ENCODE data around the gene SEMA6A.

Gene SEMA6A

GRCh38 chr5:116514421-116514970 is 60.1 kb downstream of the SEMA6A start:
- WGBS, 2 experiments: 92 to 94% methylated on average over 2 of the region's 2 CpGs
- Histone ChIP-seq H3K4me1 (ENCODE audit: control insufficient read depth, insufficient read depth, low read length) (peaks cover 15% of the 10 kb centered on the region), H3K4me3 (ENCODE audit: insufficient read depth, low read depth, low read length) (no peak overlapping the region), H3K36me3 (ENCODE audit: control insufficient read depth, insufficient read depth, low read length) (no peaks in the 10 kb centered on the region), H3K27me3 (ENCODE audit: control insufficient read depth, insufficient read depth, low read length, poor library complexity, severe bottlenecking) (no peaks in the 10 kb centered on the region), H3K27ac (ENCODE audit: insufficient read depth, low read depth, low read length, poor library complexity, severe bottlenecking) (no peak overlapping the region), H3K9me3 (ENCODE audit: control insufficient read depth, low read length) (no peaks in the 10 kb centered on the region)

- Histone ChIP-seq H3K36me3 (ENCODE audit: control insufficient read depth, insufficient read depth, low read length) (no peaks in the 10 kb centered on the region), H3K27ac (ENCODE audit: insufficient read depth, low read depth, low read length, poor library complexity, severe bottlenecking) (no peak overlapping the region), H3K4me1 (ENCODE audit: control insufficient read depth, insufficient read depth, low read length) (peaks cover 15% of the 10 kb centered on the region), H3K4me3 (ENCODE audit: insufficient read depth, low read depth, low read length) (no peak overlapping the region), H3K9me3 (ENCODE audit: control insufficient read depth, low read length) (no peaks in the 10 kb centered on the region), H3K27me3 (ENCODE audit: control insufficient read depth, insufficient read depth, low read length, poor library complexity, severe bottlenecking) (no peaks in the 10 kb centered on the region)
- WGBS, 2 experiments: 79 to 100% methylated on average over 1 of the region's 1 CpG
These were observed 64.1 kb downstream of the SEMA6A start for GRCh38 chr5:116510517-116510916.

- Histone ChIP-seq H3K4me1 (ENCODE audit: control insufficient read depth, insufficient read depth, low read length) (peaks cover 18% of the 10 kb centered on the region), H3K27ac (ENCODE audit: insufficient read depth, low read depth, low read length, poor library complexity, severe bottlenecking) (no peak overlapping the region), H3K27me3 (ENCODE audit: control insufficient read depth, insufficient read depth, low read length, poor library complexity, severe bottlenecking) (no peaks in the 10 kb centered on the region), H3K36me3 (ENCODE audit: control insufficient read depth, insufficient read depth, low read length) (no peaks in the 10 kb centered on the region), H3K4me3 (ENCODE audit: insufficient read depth, low read depth, low read length) (no peak overlapping the region), H3K9me3 (ENCODE audit: control insufficient read depth, low read length) (no peaks in the 10 kb centered on the region)
- 85 to 86% methylated on average over 6 of the region's 6 CpGs for WGBS, 2 experiments
These were observed 65.0 kb downstream of the SEMA6A start for GRCh38 chr5:116509483-116510244.

- 92 to 93% methylated on average over 5 to 6 of the region's 6 CpGs for WGBS, 2 experiments
- Histone ChIP-seq H3K27ac (ENCODE audit: insufficient read depth, low read depth, low read length, poor library complexity, severe bottlenecking) (no peak overlapping the region), H3K4me3 (ENCODE audit: insufficient read depth, low read depth, low read length) (no peak overlapping the region)
These were observed 65.8 kb downstream of the SEMA6A start for GRCh38 chr5:116508835-116509234.

GRCh38 chr5:116507941-116508655 is 66.5 kb downstream of the SEMA6A start:
- no peak overlapping the region for H3K4me3 ChIP-seq (ENCODE audit: insufficient read depth, low read depth, low read length)
- no peaks in the 10 kb centered on the region for H3K27me3 ChIP-seq (ENCODE audit: control insufficient read depth, insufficient read depth, low read length, poor library complexity, severe bottlenecking)
- no peak overlapping the region for H3K27ac ChIP-seq (ENCODE audit: insufficient read depth, low read depth, low read length, poor library complexity, severe bottlenecking)
- H3K36me3 ChIP-seq (ENCODE audit: control insufficient read depth, insufficient read depth, low read length): no peaks in the 10 kb centered on the region
- 78 to 87% methylated on average over 9 to 10 of the region's 10 CpGs for WGBS, 2 experiments
- H3K4me1 ChIP-seq (ENCODE audit: control insufficient read depth, insufficient read depth, low read length): peaks cover 19% of the 10 kb centered on the region
- H3K9me3 ChIP-seq (ENCODE audit: control insufficient read depth, low read length): no peaks in the 10 kb centered on the region

More at GRCh38 chr5:116508835-116509234, 65.8 kb downstream of the SEMA6A start:
- no peaks in the 10 kb centered on the region for H3K27me3 ChIP-seq (ENCODE audit: control insufficient read depth, insufficient read depth, low read length, poor library complexity, severe bottlenecking)
- peaks cover 18% of the 10 kb centered on the region for H3K4me1 ChIP-seq (ENCODE audit: control insufficient read depth, insufficient read depth, low read length)
- H3K36me3 ChIP-seq (ENCODE audit: control insufficient read depth, insufficient read depth, low read length): no peaks in the 10 kb centered on the region
- no peaks in the 10 kb centered on the region for H3K9me3 ChIP-seq (ENCODE audit: control insufficient read depth, low read length)

- Histone ChIP-seq H3K4me3 (ENCODE audit: insufficient read depth, low read depth, low read length) (no peak overlapping the region), H3K9me3 (ENCODE audit: control insufficient read depth, low read length) (no peaks in the 10 kb centered on the region), H3K27me3 (ENCODE audit: control insufficient read depth, insufficient read depth, low read length, poor library complexity, severe bottlenecking) (no peaks in the 10 kb centered on the region), H3K4me1 (ENCODE audit: control insufficient read depth, insufficient read depth, low read length) (peaks cover 25% of the 10 kb centered on the region), H3K36me3 (ENCODE audit: control insufficient read depth, insufficient read depth, low read length) (peaks cover 8% of the 10 kb centered on the region), H3K27ac (ENCODE audit: insufficient read depth, low read depth, low read length, poor library complexity, severe bottlenecking) (no peak overlapping the region)
- 92 to 93% methylated on average over 2 to 3 of the region's 3 CpGs for WGBS, 2 experiments
These were observed 67.5 kb downstream of the SEMA6A start for GRCh38 chr5:116507051-116507537.

- Histone ChIP-seq H3K27me3 (ENCODE audit: control insufficient read depth, insufficient read depth, low read length, poor library complexity, severe bottlenecking) (no peaks in the 10 kb centered on the region), H3K36me3 (ENCODE audit: control insufficient read depth, insufficient read depth, low read length) (peaks cover 12% of the 10 kb centered on the region), H3K9me3 (ENCODE audit: control insufficient read depth, low read length) (no peaks in the 10 kb centered on the region), H3K4me3 (ENCODE audit: insufficient read depth, low read depth, low read length) (no peak overlapping the region), H3K4me1 (ENCODE audit: control insufficient read depth, insufficient read depth, low read length) (peaks cover 25% of the 10 kb centered on the region), H3K27ac (ENCODE audit: insufficient read depth, low read depth, low read length, poor library complexity, severe bottlenecking) (no peak overlapping the region)
- WGBS, 2 experiments: 66 to 78% methylated on average over 2 of the region's 2 CpGs
These were observed 68.1 kb downstream of the SEMA6A start for GRCh38 chr5:116506488-116506887.

- Histone ChIP-seq H3K4me3 (ENCODE audit: insufficient read depth, low read depth, low read length) (no peak overlapping the region), H3K36me3 (ENCODE audit: control insufficient read depth, insufficient read depth, low read length) (peaks cover 12% of the 10 kb centered on the region), H3K4me1 (ENCODE audit: control insufficient read depth, insufficient read depth, low read length) (peaks cover 18% of the 10 kb centered on the region), H3K27ac (ENCODE audit: insufficient read depth, low read depth, low read length, poor library complexity, severe bottlenecking) (peak overlapping the region; percentile 21), H3K9me3 (ENCODE audit: control insufficient read depth, low read length) (no peaks in the 10 kb centered on the region), H3K27me3 (ENCODE audit: control insufficient read depth, insufficient read depth, low read length, poor library complexity, severe bottlenecking) (no peaks in the 10 kb centered on the region)
- WGBS, 2 experiments: 96 to 99% methylated on average over 8 of the region's 8 CpGs
These were observed 69.9 kb downstream of the SEMA6A start for GRCh38 chr5:116504593-116505166.

- Histone ChIP-seq H3K4me3 (ENCODE audit: insufficient read depth, low read depth, low read length) (no peak overlapping the region), H3K27me3 (ENCODE audit: control insufficient read depth, insufficient read depth, low read length, poor library complexity, severe bottlenecking) (no peaks in the 10 kb centered on the region), H3K4me1 (ENCODE audit: control insufficient read depth, insufficient read depth, low read length) (peaks cover 23% of the 10 kb centered on the region), H3K36me3 (ENCODE audit: control insufficient read depth, insufficient read depth, low read length) (peaks cover 12% of the 10 kb centered on the region), H3K9me3 (ENCODE audit: control insufficient read depth, low read length) (no peaks in the 10 kb centered on the region), H3K27ac (ENCODE audit: insufficient read depth, low read depth, low read length, poor library complexity, severe bottlenecking) (no peak overlapping the region)
- WGBS, 2 experiments: 60 to 77% methylated on average over 3 of the region's 3 CpGs
These were observed 72.0 kb downstream of the SEMA6A start for GRCh38 chr5:116502616-116503015.

GRCh38 chr5:116502138-116502537 is 72.5 kb downstream of the SEMA6A start:
- peaks cover 12% of the 10 kb centered on the region for H3K36me3 ChIP-seq (ENCODE audit: control insufficient read depth, insufficient read depth, low read length)
- peaks cover 21% of the 10 kb centered on the region for H3K4me1 ChIP-seq (ENCODE audit: control insufficient read depth, insufficient read depth, low read length)
- H3K4me3 ChIP-seq (ENCODE audit: insufficient read depth, low read depth, low read length): no peak overlapping the region
- H3K27me3 ChIP-seq (ENCODE audit: control insufficient read depth, insufficient read depth, low read length, poor library complexity, severe bottlenecking): no peaks in the 10 kb centered on the region
- peak overlapping the region; percentile 13 for H3K27ac ChIP-seq (ENCODE audit: insufficient read depth, low read depth, low read length, poor library complexity, severe bottlenecking)
- H3K9me3 ChIP-seq (ENCODE audit: control insufficient read depth, low read length): no peaks in the 10 kb centered on the region
- WGBS, 2 experiments: 88 to 95% methylated on average over 3 to 4 of the region's 4 CpGs
